GM12878 (cell line): ENCODE data around the gene SMIM32. TPM values are rescaled to one million over a fixed set of nuclear protein-coding genes. Genes with fewer than 3 reads are reported as not detected.
A peak's percentile ranks its signal among the peaks of the same experiment; 100 is the strongest.

Experiments
- ATAC-seq: fragments of 200-7000 bp; cut with Tn5 transposase; 3 replicates; pipeline ENCODE4 v1.9.1; 2020; ENCODE audit warnings: mild to moderate bottlenecking, moderate library complexity
- BruUV-seq: library from RNA; stranded (reverse); fragments of 400-500 nt; replicated peaks from 2 replicates; lab custom pipeline; 2021; lab: Mats Ljungman, UMichigan
- CTCF ChIA-PET: fragments of 300-600 bp; sonication (Branson Sonifier 250); formaldehyde crosslinking; extraction: SDS; loops from one replicate; lab custom pipeline; 2021; ENCODE audit warnings: inconsistent platforms; lab: Yijun Ruan, JAX
- POLR2A ChIA-PET: fragments of 350-600 bp; formaldehyde crosslinking; extraction: SDS; loops from one replicate; lab custom pipeline; 2021; ENCODE audit warnings: inconsistent platforms; lab: Charles Lee
- RAD21 ChIA-PET: fragments of 300-600 bp; sonication (Branson Sonifier 250); formaldehyde crosslinking; loops from one replicate; lab custom pipeline; 2023; ENCODE audit warnings: antibody characterized with exemption; ENCODE audit not compliant: unreplicated experiment; lab: Charles Lee
- SMC1A ChIA-PET: fragments of 300-600 bp; sonication (Branson Sonifier 250); formaldehyde crosslinking; loops from one replicate; lab custom pipeline; 2023; ENCODE audit not compliant: unreplicated experiment, uncharacterized antibody; lab: Charles Lee
- DNase-seq: peaks from one replicate; pipeline ENCODE4 v3.0.0-alpha.2; 2011; ENCODE audit warnings: low read depth, low spot score
- FAIRE-seq: peaks from 3 replicates; lab custom pipeline; 2011; peaks lifted over from hg19 to GRCh38; lab: Jason Lieb, UNC
- H2AFZ ChIP-seq: 2 replicates; pipeline ENCODE4 v1.6.0; 2011; ENCODE audit warnings: low read depth, low read length, control low read depth; ENCODE audit not compliant: control insufficient read depth
- H3K27ac ChIP-seq: 2 replicates; pipeline ENCODE4 v1.5.1; 2011; ENCODE audit warnings: control low read depth; ENCODE audit not compliant: control insufficient read depth, insufficient read depth
- H3K27me3 ChIP-seq, 2 experiments: replicated peaks in 1 of 2; 2 replicates each; pipeline versions ENCODE4 v1.6.0 to v1.6.1; 2011; ENCODE audit warnings: low read length in 1 of 2; ENCODE audit not compliant: control insufficient read depth in 2 of 2, insufficient read depth in 2 of 2
- H3K36me3 ChIP-seq, 2 experiments: 2 replicates each; pipeline ENCODE4 v1.5.1; 2011; ENCODE audit warnings: low read length in 1 of 2; ENCODE audit not compliant: control insufficient read depth in 2 of 2, insufficient read depth in 2 of 2
- H3K4me1 ChIP-seq: 2 replicates; pipeline ENCODE4 v1.6.1; 2011; ENCODE audit warnings: mild to moderate bottlenecking, low read length, moderate library complexity, mixed read lengths; ENCODE audit not compliant: control insufficient read depth, insufficient read depth
- H3K4me2 ChIP-seq: 2 replicates; pipeline ENCODE4 v1.6.0; 2011; ENCODE audit warnings: control low read depth; ENCODE audit not compliant: control insufficient read depth, insufficient read depth
- H3K4me3 ChIP-seq: fragments of 200-600 bp; sonication (generic); 2 replicates; pipeline ENCODE4 v1.5.1; 2016
- H3K79me2 ChIP-seq: 2 replicates; pipeline ENCODE4 v1.6.0; 2011; ENCODE audit warnings: low read length; ENCODE audit not compliant: control insufficient read depth, insufficient read depth
- H3K9ac ChIP-seq: 2 replicates; pipeline ENCODE4 v1.8.0; 2011; ENCODE audit warnings: low read length, control low read depth, mixed read lengths; ENCODE audit not compliant: control insufficient read depth, insufficient read depth
- H3K9me3 ChIP-seq: replicated peaks from 3 replicates; pipeline ENCODE4 v1.5.1; 2011; ENCODE audit warnings: mild to moderate bottlenecking, low read length; ENCODE audit not compliant: control insufficient read depth, insufficient read depth
- H4K20me1 ChIP-seq: 2 replicates; pipeline ENCODE4 v1.6.0; 2011; ENCODE audit not compliant: control insufficient read depth, insufficient read depth
- CBX3 ChIP-seq: fragments of 200-600 bp; sonication (generic); IDR thresholded peaks from 2 replicates; pipeline ENCODE4 v1.6.1; 2016; ENCODE audit warnings: low read depth, borderline replicate concordance
- CREM ChIP-seq: IDR thresholded peaks from 2 replicates; pipeline ENCODE4 v1.6.1; 2014; ENCODE audit warnings: antibody characterized with exemption, low read depth
- DPF2 ChIP-seq: fragments of 450-650 bp; IDR thresholded peaks from 2 replicates; pipeline ENCODE4 v1.6.1; 2017; ENCODE audit warnings: mild to moderate bottlenecking
- ETV6 ChIP-seq, 2 experiments: fragments of 450-650 bp in 1 of 2; IDR thresholded peaks in 1 of 2; conservative IDR thresholded peaks in 1 of 2; 2 replicates each; pipeline ENCODE4 v1.6.1; 2014; ENCODE audit warnings: antibody characterized with exemption in 1 of 2, borderline replicate concordance in 1 of 2, low read depth in 1 of 2, mild to moderate bottlenecking in 1 of 2, moderate library complexity in 1 of 2
- FOXM1 ChIP-seq: IDR thresholded peaks from 2 replicates; pipeline ENCODE4 v1.6.1; 2012; ENCODE audit warnings: low read depth, mild to moderate bottlenecking, inconsistent platforms, low read length, moderate library complexity
- MEF2B ChIP-seq: fragments of 450-650 bp; IDR thresholded peaks from 2 replicates; pipeline ENCODE4 v1.6.1; 2018; ENCODE audit warnings: mild to moderate bottlenecking, moderate library complexity; ENCODE audit not compliant: partially characterized antibody, poor library complexity, severe bottlenecking
- MYB ChIP-seq: fragments of 150-350 bp; IDR thresholded peaks from 2 replicates; pipeline ENCODE4 v1.6.1; 2014; ENCODE audit warnings: mild to moderate bottlenecking, low read depth, low read length, borderline replicate concordance
- NBN ChIP-seq: fragments of 450-650 bp; IDR thresholded peaks from 2 replicates; pipeline ENCODE4 v1.6.1; 2016
- PML ChIP-seq: IDR thresholded peaks from 2 replicates; pipeline ENCODE4 v1.6.1; 2012; ENCODE audit warnings: low read length, inconsistent platforms
- RELB ChIP-seq: fragments of 450-650 bp; IDR thresholded peaks from 2 replicates; pipeline ENCODE4 v1.6.1; 2017; ENCODE audit warnings: low read depth, mild to moderate bottlenecking, moderate library complexity
- TCF12 ChIP-seq: IDR thresholded peaks from 2 replicates; pipeline ENCODE4 v1.6.1; 2011; ENCODE audit warnings: low read depth, mild to moderate bottlenecking, low read length
- WRNIP1 ChIP-seq: IDR thresholded peaks from 2 replicates; pipeline ENCODE4 v1.6.1; 2011; ENCODE audit warnings: low read depth, low read length, improper control_type of control experiment, borderline replicate concordance
- ZNF217 ChIP-seq: fragments of 450-650 bp; IDR thresholded peaks from 2 replicates; pipeline ENCODE4 v1.6.1; 2017; ENCODE audit warnings: antibody characterized with exemption, mild to moderate bottlenecking
- WGBS: methylation state at CpG from one replicate; pipeline ENCODE4 v1.1.6; 2016; ENCODE audit warnings: low lambda C conversion rate; ENCODE audit not compliant: insufficient replicate concordance, insufficient coverage; ENCODE audit errors: missing lambda C conversion rate; 5-methylcytosine and 5-hydroxymethylcytosine counted together
- in situ Hi-C: fragments of 300-500 bp; cut with MboI; formaldehyde crosslinking; loops from 9 replicates; pipeline ENCODE4 v1.14.3; 2018; ENCODE audit warnings: mixed read lengths
- intact Hi-C: fragments of 100-400 bp; cut with micrococcal nuclease; formaldehyde crosslinking; loops from one replicate; pipeline ENCODE4 v1.14.2; 2022; ENCODE audit not compliant: unreplicated experiment
- polyA plus RNA-seq, 11 experiments: library from polyadenylated mRNA; depleted of rRNA in 4 of 11; unstranded in 6 of 11; stranded (reverse) in 5 of 11; fragments of >200 nt; fragmentation: Nextera tagmentation in 4 of 11; fragmentation: Illumina TruSeq in 1 of 11; extraction: Ambion mirVana in 4 of 11; extraction: Trizol in 1 of 11; gene quantifications; 1 replicate in 1 of 11; 2 replicates in 10 of 11; pipeline versions ENCODE4 v1.2.1 to v1.2.3, GENCODE V29; 2011 to 2016; ENCODE audit warnings: inconsistent platforms in 2 of 11, missing spikeins in 2 of 11, low read depth in 1 of 11
- total RNA-seq, 4 experiments: library from RNA; depleted of rRNA in 3 of 4; stranded (reverse); fragments of >200 nt in 3 of 4; fragmentation: Illumina TruSeq in 1 of 4; extraction: Trizol in 1 of 4; gene quantifications; 2 replicates each; pipeline versions ENCODE4 v1.2.1 to v1.2.3, GENCODE V29; 2013 to 2021
- TF ChIP-seq, protein P1 (sequence below): fragments of 450-650 bp; formaldehyde crosslinking; IDR thresholded peaks from 2 replicates; pipeline ENCODE4 v1.4.0; 2020; ENCODE audit warnings: mild to moderate bottlenecking, moderate library complexity

SMIM32 gene
- total and polyA plus RNA-seq, 10 of the 15 experiments (the other 5 are each of a cell fraction or from before 2014, with no cell fraction given) = not detected

GRCh38 chr5:136235321-136235720, 42.4 kb upstream of the SMIM32 start:
- SMC1A ChIA-PET = interaction anchor here (1.2 kb wide), 1 partner anchor 10 kb away, joined by 4 read pairs; no protein-coding TSS in a partner anchor
- FAIRE-seq = no peak

DNA sequence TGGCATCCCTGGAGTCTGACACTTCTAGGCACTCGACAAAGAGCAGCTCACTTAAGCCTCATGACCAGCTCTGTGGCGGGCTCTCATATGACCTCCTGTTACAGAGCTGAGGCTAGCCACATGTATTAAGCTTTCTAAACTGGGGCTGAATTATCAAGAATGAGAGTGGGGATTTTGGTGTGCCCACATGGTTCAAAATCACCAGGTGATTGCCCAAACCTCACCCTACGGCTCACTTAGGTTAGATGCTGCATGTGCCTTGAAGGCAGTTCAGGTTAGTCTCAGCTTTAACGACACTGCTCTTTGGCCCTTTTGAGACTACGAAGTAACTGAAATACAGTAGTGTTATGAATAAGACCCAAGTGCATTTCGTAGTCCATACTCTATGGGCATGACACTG, 39.4 kb upstream of the SMIM32 start:
- in situ Hi-C loops (no loop called here), intact Hi-C loops (no loop called here)
- DNase-seq (peak; percentile 62), ATAC-seq (peak; percentile 93), FAIRE-seq (no peak)
- Histone ChIP-seq H3K4me2 (no peak overlapping the region), H3K27ac (no peak overlapping the region), H3K9me3 (no peaks in the 10 kb centered on the region), H3K4me1 (no peaks in the 10 kb centered on the region; the same call in 1 of the 2 replicates), H3K4me3 (no peak overlapping the region), H3K79me2 (no peaks in the 10 kb centered on the region), H4K20me1 (no peaks in the 10 kb centered on the region), H3K27me3 (no peaks in the 10 kb centered on the region), H3K9ac (no peak overlapping the region), H3K36me3 (no peaks in the 10 kb centered on the region), H2AFZ (no peak overlapping the region)
- SMC1A ChIA-PET = interaction anchor here (0.8 to 2.7 kb wide), 8 partner anchors 9 to 28 kb away, joined by 3 to 39 read pairs (median 4); no protein-coding TSS in a partner anchor
- POLR2A ChIA-PET = interaction anchor here (1.1 to 1.5 kb wide), 4 partner anchors 9 to 91 kb away, joined by 3 to 5 read pairs (median 4); no protein-coding TSS in a partner anchor
- CTCF ChIA-PET = interaction anchor here (0.8 to 2.6 kb wide), 5 partner anchors 10 to 170 kb away, joined by 3 to 17 read pairs (median 11); no protein-coding TSS in a partner anchor
- no TSS peak for BruUV-seq
- WGBS = 3% methylated on average over 6 of the region's 6 CpGs
- RAD21 ChIA-PET = interaction anchor here (1.2 to 2.8 kb wide), 3 partner anchors 9 to 13 kb away, joined by 3 to 27 read pairs (median 5); no protein-coding TSS in a partner anchor
- TF ChIP-seq RELB = peak; percentile 88; the same call in 1 of the 2 replicates
- no peak for TF ChIP-seq ZNF217
- TF ChIP-seq CBX3 = no peak
- TF ChIP-seq DPF2 = no peak
- TF ChIP-seq MYB = no peak
- TF ChIP-seq FOXM1 = no peak
- TF ChIP-seq, protein P1, sequence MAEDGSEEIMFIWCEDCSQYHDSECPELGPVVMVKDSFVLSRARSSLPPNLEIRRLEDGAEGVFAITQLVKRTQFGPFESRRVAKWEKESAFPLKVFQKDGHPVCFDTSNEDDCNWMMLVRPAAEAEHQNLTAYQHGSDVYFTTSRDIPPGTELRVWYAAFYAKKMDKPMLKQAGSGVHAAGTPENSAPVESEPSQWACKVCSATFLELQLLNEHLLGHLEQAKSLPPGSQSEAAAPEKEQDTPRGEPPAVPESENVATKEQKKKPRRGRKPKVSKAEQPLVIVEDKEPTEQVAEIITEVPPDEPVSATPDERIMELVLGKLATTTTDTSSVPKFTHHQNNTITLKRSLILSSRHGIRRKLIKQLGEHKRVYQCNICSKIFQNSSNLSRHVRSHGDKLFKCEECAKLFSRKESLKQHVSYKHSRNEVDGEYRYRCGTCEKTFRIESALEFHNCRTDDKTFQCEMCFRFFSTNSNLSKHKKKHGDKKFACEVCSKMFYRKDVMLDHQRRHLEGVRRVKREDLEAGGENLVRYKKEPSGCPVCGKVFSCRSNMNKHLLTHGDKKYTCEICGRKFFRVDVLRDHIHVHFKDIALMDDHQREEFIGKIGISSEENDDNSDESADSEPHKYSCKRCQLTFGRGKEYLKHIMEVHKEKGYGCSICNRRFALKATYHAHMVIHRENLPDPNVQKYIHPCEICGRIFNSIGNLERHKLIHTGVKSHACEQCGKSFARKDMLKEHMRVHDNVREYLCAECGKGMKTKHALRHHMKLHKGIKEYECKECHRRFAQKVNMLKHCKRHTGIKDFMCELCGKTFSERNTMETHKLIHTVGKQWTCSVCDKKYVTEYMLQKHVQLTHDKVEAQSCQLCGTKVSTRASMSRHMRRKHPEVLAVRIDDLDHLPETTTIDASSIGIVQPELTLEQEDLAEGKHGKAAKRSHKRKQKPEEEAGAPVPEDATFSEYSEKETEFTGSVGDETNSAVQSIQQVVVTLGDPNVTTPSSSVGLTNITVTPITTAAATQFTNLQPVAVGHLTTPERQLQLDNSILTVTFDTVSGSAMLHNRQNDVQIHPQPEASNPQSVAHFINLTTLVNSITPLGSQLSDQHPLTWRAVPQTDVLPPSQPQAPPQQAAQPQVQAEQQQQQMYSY (CRISPR knock-in tag) = no peak
- TF ChIP-seq PML = no peak
- peak; percentile 16 for TF ChIP-seq MEF2B
- no peak for TF ChIP-seq ETV6 (conservative IDR thresholded peaks at IDR 0.05 in 1 of 2, IDR thresholded peaks at IDR 0.05 in 1 of 2; ENCODE audit: borderline replicate concordance in 1 of 2, low read depth in 1 of 2)

More at GRCh38 chr5:136235321-136235720, 42.4 kb upstream of the SMIM32 start:
- intact Hi-C loops = no loop called here
- no peaks in the 10 kb centered on the region for H3K79me2 ChIP-seq
- ATAC-seq = no peak
- H2AFZ ChIP-seq = no peak overlapping the region
- no peak overlapping the region for H3K9ac ChIP-seq
- ChIA-PET POLR2A (no interaction called here), RAD21 (no interaction called here), CTCF (interaction anchor here (0.6 to 1.3 kb wide), 5 partner anchors 12 to 592 kb away, joined by 3 to 6 read pairs (median 3); no protein-coding TSS in a partner anchor)
- H3K27ac ChIP-seq = no peak overlapping the region
- no peak for TF ChIP-seq NBN
- no peak for TF ChIP-seq WRNIP1
- no peak for TF ChIP-seq TCF12
- TF ChIP-seq CREM = no peak
- no peaks in the 10 kb centered on the region; the same call in 1 of the 2 replicates for H3K4me1 ChIP-seq
- no TSS peak for BruUV-seq
- 67% methylated on average over 1 of the region's 1 CpG for WGBS
- H3K4me3 ChIP-seq = no peak overlapping the region
- H3K9me3 ChIP-seq = no peaks in the 10 kb centered on the region
- DNase-seq = no peak
- in situ Hi-C loops = no loop called here
- no peaks in the 10 kb centered on the region for H3K36me3 ChIP-seq
- no peaks in the 10 kb centered on the region for H4K20me1 ChIP-seq
- H3K4me2 ChIP-seq = no peak overlapping the region
- H3K27me3 ChIP-seq = no peaks in the 10 kb centered on the region
